ENCODE data around the gene TNK1. TPM values are rescaled to one million over a fixed set of nuclear protein-coding genes. Genes with fewer than 3 reads are reported as not detected.
A peak's percentile ranks its signal among the peaks of the same experiment; 100 is the strongest.

Gene TNK1
- total and polyA plus RNA-seq, 2 experiments from 2014 or later, result 6.1 to 8.9 TPM

DNA sequence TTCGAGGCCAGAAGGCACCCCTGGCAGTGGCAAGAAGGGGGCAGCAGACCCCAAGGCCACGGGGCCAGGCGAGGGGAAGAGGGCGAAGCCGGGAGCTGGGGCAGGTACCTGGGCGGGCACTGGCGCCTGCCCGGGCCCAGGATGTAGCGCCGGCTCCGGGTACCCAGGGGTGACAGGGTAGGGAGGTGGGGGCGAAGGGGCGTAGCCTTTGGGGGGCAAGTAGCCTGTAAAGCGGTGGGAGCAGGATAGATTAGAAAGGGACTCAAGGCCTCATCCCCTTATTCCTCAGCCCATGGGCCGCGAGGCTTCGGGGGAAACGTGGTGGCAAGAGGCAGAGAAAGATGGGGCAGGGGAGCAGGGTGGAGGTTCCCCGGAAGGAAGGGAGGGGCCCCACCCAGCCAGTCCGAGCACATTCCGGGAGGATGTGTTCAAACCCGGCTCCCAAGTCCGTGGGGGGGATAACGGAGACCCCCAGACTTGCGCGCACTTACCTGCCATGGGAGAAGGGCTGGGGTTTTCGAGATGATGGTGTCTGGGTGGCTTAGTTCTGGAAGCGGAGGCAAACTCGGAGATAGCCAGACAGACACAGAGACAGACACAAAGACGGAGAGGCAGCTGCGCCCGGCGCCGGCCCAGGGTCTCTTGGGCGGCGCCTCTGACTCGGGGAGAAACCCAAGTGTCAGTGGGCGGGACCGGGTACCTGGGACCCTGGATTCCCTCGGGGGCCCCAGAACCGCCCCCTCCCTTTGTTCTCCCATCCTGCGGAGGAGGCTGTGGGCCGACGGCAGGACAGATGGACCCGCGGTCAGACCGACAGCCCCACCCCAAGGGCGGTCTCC, 12.9 kb downstream of the TNK1 start:
- H3F3A ChIP-seq (replicated peaks; ENCODE audit: low read depth), result peaks cover 21% of the 10 kb centered on the region; the same call in 1 of the 2 replicates
- H3K4me3 ChIP-seq, result peak overlapping the region; percentile 91
- H3K79me2 ChIP-seq (replicated peaks; ENCODE audit: insufficient read depth), result no peaks in the 10 kb centered on the region
- TF ChIP-seq, protein P1, sequence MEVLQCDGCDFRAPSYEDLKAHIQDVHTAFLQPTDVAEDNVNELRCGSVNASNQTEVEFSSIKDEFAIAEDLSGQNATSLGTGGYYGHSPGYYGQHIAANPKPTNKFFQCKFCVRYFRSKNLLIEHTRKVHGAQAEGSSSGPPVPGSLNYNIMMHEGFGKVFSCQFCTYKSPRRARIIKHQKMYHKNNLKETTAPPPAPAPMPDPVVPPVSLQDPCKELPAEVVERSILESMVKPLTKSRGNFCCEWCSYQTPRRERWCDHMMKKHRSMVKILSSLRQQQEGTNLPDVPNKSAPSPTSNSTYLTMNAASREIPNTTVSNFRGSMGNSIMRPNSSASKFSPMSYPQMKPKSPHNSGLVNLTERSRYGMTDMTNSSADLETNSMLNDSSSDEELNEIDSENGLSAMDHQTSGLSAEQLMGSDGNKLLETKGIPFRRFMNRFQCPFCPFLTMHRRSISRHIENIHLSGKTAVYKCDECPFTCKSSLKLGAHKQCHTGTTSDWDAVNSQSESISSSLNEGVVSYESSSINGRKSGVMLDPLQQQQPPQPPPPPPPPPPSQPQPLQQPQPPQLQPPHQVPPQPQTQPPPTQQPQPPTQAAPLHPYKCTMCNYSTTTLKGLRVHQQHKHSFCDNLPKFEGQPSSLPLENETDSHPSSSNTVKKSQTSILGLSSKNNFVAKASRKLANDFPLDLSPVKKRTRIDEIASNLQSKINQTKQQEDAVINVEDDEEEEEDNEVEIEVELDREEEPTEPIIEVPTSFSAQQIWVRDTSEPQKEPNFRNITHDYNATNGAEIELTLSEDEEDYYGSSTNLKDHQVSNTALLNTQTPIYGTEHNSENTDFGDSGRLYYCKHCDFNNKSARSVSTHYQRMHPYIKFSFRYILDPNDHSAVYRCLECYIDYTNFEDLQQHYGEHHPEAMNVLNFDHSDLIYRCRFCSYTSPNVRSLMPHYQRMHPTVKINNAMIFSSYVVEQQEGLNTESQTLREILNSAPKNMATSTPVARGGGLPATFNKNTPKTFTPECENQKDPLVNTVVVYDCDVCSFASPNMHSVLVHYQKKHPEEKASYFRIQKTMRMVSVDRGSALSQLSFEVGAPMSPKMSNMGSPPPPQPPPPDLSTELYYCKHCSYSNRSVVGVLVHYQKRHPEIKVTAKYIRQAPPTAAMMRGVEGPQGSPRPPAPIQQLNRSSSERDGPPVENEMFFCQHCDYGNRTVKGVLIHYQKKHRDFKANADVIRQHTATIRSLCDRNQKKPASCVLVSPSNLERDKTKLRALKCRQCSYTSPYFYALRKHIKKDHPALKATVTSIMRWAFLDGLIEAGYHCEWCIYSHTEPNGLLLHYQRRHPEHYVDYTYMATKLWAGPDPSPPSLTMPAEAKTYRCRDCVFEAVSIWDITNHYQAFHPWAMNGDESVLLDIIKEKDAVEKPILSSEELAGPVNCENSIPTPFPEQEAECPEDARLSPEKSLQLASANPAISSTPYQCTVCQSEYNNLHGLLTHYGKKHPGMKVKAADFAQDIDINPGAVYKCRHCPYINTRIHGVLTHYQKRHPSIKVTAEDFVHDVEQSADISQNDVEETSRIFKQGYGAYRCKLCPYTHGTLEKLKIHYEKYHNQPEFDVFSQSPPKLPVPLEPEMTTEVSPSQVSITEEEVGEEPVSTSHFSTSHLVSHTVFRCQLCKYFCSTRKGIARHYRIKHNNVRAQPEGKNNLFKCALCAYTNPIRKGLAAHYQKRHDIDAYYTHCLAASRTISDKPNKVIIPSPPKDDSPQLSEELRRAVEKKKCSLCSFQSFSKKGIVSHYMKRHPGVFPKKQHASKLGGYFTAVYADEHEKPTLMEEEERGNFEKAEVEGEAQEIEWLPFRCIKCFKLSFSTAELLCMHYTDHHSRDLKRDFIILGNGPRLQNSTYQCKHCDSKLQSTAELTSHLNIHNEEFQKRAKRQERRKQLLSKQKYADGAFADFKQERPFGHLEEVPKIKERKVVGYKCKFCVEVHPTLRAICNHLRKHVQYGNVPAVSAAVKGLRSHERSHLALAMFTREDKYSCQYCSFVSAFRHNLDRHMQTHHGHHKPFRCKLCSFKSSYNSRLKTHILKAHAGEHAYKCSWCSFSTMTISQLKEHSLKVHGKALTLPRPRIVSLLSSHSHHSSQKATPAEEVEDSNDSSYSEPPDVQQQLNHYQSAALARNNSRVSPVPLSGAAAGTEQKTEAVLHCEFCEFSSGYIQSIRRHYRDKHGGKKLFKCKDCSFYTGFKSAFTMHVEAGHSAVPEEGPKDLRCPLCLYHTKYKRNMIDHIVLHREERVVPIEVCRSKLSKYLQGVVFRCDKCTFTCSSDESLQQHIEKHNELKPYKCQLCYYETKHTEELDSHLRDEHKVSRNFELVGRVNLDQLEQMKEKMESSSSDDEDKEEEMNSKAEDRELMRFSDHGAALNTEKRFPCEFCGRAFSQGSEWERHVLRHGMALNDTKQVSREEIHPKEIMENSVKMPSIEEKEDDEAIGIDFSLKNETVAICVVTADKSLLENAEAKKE (CRISPR knock-in tag; IDR thresholded peaks at IDR 0.05), result no peak
- TF ChIP-seq, protein P2, sequence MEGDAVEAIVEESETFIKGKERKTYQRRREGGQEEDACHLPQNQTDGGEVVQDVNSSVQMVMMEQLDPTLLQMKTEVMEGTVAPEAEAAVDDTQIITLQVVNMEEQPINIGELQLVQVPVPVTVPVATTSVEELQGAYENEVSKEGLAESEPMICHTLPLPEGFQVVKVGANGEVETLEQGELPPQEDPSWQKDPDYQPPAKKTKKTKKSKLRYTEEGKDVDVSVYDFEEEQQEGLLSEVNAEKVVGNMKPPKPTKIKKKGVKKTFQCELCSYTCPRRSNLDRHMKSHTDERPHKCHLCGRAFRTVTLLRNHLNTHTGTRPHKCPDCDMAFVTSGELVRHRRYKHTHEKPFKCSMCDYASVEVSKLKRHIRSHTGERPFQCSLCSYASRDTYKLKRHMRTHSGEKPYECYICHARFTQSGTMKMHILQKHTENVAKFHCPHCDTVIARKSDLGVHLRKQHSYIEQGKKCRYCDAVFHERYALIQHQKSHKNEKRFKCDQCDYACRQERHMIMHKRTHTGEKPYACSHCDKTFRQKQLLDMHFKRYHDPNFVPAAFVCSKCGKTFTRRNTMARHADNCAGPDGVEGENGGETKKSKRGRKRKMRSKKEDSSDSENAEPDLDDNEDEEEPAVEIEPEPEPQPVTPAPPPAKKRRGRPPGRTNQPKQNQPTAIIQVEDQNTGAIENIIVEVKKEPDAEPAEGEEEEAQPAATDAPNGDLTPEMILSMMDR (conservative IDR thresholded peaks at IDR 0.05; ENCODE audit: low read depth in 2 of 2), result peak; percentile 58 to 70
- peak overlapping the region; percentile 87 for H3K4me3 Mint-ChIP-seq
- H3K4me1 Mint-ChIP-seq, result peaks cover 25% of the 10 kb centered on the region
- H4K20me1 ChIP-seq (replicated peaks; ENCODE audit: insufficient read depth), result peaks cover 12% of the 10 kb centered on the region
- no peaks in the 10 kb centered on the region for H3K9me2 ChIP-seq (ENCODE audit: insufficient read depth)
- H3K27ac ChIP-seq (ENCODE audit: low read depth), result no peak overlapping the region
- ATAC-seq (peak; percentile 70), DNase-seq (ENCODE audit: low spot score) (peak; percentile 88)
- H3K9me3 Mint-ChIP-seq, result no peaks in the 10 kb centered on the region
- no peaks in the 10 kb centered on the region; the same call in 1 of the 2 replicates for H3K4me1 ChIP-seq (ENCODE audit: insufficient read depth)
- peaks cover 4% of the 10 kb centered on the region; the same call in 1 of the 2 replicates for H3K36me3 ChIP-seq (ENCODE audit: insufficient read depth)
- H2AFZ ChIP-seq, result peak overlapping the region; percentile 91
- no peak overlapping the region for H3K27ac Mint-ChIP-seq
- peaks cover 16% of the 10 kb centered on the region for H3K27me3 Mint-ChIP-seq (ENCODE audit: insufficient read depth, low read depth, poor library complexity)
- H3K4me2 ChIP-seq, result peak overlapping the region; percentile 98
- peaks cover 31% of the 10 kb centered on the region for H3K36me3 Mint-ChIP-seq (ENCODE audit: low read depth)
- no peaks in the 10 kb centered on the region for H3K27me3 ChIP-seq (ENCODE audit: insufficient read depth)
